Raji (cell line): ENCODE measurements around the gene LCMT1.

Experiments
- POLR2A ChIP-seq: IDR thresholded peaks from 2 replicates; pipeline ENCODE4 v1.6.1; 2011; ENCODE audit warnings: low read depth, low read length, control low read depth; ENCODE audit not compliant: insufficient read depth

LCMT1 gene

DNA sequence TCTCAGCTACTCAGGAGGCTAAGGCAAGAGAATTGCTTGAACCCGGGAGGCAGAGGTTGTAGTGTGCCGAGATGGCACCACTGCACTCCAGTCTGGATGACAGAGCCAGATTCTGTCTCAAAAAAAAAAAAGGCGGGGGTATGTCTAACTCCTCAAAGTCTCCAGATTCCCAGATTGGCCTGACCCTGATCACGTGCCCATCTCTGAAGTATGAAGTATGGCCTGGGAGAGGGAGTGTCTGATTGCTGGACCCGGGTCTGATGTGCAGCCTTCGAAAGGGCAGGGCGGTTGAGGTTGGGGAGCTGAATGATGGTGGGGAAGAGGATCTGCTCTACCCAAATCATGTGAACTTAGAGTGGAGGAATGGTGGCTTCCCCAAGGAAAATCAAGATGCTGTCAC, 87.9 kb downstream of the LCMT1 start:
- TF ChIP-seq POLR2A, result no peak

DNA sequence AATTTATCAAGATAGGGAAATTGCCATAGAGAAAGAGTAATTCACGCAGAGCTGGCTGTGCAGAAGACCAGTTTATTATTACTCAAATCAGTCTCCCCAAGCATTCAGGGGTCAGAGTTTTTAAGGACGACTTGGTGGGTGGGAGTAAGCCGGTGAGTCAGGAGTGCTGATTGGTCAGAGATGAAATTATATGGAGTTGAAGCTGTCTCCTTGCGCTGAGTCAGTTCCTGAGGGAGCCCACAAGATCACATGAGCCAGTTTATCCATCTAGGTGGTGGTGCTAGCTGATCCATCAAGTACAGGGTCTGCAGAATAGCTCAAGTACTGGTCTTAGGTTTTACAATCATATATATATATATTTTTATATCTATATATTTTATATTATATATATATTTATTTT, 99.2 kb downstream of the LCMT1 start:
- no peak for TF ChIP-seq POLR2A

DNA sequence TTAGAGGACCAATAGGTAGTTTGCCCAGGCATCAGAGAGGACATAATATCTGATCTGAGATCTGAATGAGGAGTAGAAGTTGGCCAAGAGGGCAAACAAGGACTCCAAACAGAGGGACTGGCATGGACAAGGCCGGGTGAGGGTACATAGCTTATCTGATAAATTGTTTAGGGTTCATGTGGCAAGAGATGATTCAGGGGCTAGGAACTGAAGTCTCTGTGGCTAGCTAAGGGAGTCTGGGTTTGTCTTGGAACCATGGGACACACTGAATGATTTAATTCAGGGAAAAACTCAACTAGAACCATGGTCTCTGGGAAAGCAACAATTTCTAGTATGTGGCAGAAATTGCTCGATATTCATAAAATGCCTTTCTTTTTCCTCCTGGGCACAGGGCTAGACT, 101.1 kb downstream of the LCMT1 start:
- no peak for TF ChIP-seq POLR2A

DNA sequence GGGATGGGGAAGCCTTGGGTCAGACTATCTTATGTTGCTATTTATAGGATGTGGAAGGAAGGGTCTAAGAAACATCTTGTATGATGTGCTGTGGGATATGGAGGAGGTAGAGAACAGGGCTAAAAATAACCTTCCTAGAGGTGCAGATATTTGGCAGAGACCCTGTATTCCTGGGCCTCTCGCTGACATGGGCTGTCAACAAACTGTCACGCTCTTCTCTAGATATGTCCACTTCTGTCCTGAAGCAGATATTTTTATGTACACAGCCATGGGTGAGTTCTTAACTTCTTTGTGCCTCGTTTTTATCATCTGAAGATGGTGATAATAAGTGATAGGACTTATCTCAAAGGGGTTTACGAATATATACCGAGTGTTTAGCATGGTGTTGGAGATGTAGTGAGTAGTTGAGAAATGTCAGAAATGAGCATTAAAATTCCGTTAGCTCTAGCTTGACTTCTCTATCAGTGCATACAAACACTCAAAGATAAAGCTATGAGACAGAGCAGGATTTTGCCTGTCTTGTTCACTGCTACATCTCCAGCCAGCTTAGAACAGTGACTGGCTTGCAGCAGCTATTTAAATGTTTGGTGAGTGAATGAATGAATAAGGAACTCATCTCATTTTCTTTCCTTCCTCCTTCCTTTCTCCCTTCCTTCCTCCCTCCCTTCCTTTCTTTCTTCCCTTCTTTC, 102.3 kb downstream of the LCMT1 start:
- no peak for TF ChIP-seq POLR2A

DNA sequence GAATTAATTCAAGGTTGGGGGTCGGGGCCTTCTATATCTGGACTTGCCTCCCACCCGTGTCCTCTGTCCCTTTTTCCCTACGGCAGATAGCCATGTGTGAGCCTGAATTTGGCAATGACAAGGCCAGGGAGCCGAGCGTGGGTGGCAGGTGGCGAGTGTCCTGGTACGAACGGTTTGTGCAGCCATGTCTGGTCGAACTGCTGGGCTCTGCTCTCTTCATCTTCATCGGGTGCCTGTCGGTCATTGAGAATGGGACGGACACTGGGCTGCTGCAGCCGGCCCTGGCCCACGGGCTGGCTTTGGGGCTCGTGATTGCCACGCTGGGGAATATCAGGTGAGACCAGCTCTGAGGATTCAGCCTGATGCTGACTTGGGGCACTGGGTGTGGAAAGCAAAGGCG, 105.6 kb downstream of the LCMT1 start:
- TF ChIP-seq POLR2A, result no peak

DNA sequence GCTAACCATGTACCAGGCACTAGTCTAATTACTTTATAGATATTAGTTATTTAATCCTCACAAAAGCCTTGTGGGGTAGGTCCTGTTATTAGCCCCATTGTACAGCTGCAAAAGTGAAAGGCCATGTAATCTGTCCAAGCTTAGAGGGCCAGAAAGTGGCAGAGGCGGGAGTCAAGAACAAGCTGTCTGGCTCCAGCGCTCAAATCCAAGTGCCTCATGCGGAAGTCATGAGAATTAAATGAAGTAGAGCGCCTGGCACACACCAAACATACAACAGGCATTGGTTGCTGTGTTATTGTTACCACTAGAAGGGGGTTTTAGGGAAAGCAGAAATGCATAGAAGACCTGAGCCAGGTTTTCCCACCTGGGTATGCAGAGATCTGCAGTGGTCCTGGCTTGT, 106.4 kb downstream of the LCMT1 start:
- TF ChIP-seq POLR2A, result no peak

DNA sequence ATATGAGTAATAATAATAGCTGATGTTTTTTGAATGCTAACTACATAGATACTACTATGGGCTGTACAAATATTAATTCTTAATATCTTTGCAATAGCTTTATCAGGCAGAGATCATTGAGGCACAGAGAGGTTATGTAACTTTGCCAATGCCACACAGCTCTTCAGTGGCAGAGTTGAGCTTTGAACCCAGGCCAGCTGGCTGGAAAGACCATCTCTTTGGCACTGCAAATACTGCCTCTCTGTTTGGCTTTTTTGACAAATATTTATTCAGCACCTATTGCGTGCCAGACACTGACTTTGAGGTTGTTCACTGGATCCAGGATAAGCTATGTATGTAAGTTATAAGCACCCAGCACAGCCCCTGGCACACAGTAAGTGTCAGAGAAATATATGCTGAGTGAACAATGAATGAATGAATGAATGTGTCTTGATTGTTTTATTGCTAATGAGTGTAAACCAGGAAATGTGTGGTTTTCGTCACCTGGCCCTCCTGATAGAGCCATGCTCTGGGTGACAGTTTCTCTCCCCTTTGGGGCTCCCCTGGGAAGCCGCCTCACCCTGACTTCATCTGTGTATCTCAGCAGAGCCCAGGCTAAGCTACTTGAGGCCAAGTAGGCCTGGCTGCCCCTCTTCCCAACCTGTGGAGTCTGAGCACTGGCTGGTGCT, 107.7 kb downstream of the LCMT1 start:
- no peak for TF ChIP-seq POLR2A

DNA sequence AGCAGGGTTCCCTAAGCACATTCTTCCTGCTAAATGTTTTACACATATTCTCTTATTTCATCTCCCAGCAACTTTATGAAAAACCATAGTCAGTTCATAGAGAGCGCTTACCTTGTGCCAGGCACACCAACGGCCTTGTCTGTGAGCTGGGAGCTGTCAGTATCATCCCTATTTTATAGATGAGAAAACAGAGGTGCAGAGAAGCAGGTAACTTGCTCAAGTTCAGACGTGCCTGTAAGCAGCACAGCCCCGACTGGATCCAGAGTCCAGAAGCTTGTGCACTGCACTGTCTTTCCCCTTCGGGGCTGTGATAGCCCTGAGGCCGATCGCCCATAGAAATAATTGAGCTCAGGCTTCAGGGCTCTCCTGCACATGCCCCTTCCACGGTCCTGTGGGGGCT, 111.4 kb downstream of the LCMT1 start:
- no peak for TF ChIP-seq POLR2A

DNA sequence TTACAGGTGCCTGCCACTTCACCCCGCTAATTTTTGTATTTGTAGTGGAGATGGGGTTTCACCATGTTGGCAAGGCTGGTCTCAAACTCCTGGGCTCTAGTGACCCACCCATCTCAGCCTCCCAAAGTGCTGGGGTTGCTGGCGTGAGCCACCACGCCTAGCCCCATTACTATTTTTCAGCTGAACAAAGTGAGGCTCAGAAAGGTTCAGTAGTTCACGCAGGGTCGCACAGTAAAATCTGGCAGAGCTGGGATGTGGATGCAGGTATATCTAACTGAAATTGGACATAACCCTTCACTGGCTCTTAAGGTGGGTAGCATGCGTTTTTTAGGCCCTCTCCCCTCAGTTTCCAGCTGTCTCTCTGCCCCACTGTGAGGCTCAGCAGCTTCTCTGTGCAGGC, 112.4 kb downstream of the LCMT1 start:
- TF ChIP-seq POLR2A, result no peak

DNA sequence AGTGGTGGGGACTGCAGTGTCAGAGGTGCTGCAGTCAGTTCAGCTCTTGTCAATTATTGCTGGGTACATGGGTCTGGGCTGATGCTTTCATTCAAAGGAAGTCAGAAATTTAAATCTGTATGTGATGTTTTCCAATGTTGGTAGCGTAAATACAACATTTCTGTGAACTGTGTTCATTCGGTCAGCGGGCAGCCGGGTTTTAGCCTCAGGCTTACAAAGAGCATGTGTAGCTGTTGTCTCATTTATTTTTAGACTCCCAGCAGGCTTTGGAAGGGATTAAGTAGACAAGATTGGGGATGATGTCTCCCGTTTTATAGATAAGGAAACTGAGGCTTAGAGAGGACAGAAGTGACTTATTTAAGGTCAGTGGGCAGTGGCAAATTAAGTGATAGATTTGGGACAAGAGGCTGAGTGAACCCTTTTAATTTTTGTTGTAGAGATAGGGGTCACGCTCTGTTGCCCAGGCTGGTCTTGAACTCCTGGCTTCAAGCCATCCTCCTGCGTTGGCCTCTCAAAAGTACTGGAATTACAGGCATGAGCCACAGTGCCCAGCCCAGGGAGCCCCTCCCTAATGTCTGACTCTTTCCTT, 113.3 kb downstream of the LCMT1 start:
- no peak for TF ChIP-seq POLR2A
